LoVo (cell line): ENCODE data around the gene TRAF3.

Source experiments
- DNase-seq: peaks from one replicate; pipeline ENCODE4 v3.0.0-alpha.2; 2016; ENCODE audit warnings: low spot score

The TRAF3 gene

DNA sequence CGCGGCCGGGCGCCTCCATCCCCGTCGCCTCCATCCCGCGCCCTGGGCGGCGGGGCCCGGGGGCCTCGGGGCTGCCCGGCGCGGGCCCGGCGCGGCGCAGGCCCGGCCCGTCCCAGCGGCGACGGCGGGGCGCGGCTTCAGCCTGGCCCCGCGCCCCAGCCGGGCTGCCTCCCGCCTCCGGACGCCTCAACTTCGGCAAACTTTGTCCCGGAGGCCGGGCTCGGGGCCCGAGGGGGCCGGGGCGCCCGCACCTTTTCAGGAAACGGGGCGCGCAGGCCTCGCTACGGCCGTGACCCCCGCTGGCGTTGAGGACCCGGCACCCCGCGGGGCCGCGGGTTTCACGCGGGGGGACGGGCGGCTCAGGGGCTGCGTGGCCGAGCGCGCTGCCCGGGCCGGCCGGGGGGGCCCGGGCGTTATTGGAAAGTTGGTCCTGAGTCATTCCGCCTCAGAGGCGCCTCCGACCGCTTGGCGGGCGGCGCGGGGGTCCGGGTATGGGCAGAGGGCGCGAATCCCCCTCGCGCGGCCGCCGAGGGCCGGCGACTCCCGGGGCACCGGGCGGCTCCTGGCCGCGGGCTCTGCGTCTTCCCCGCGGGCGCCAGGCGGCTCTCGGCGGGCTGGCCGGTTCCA lies 575 bp downstream of the TRAF3 start:
- DNase-seq = no peak

- no peak for DNase-seq
Measured at GRCh38 chr14:102778338-102779083, 1.3 kb downstream of the TRAF3 start.

GRCh38 chr14:102779084-102779462 lies 1.8 kb downstream of the TRAF3 start:
- no peak for DNase-seq

- DNase-seq = no peak
Measured at GRCh38 chr14:102779574-102780315, 2.5 kb downstream of the TRAF3 start.

- DNase-seq = no peak
Measured at GRCh38 chr14:102781063-102781462, 3.8 kb downstream of the TRAF3 start.

- no peak for DNase-seq
Measured at GRCh38 chr14:102782974-102783373, 5.7 kb downstream of the TRAF3 start.

GRCh38 chr14:102784892-102785594 lies 7.8 kb downstream of the TRAF3 start:
- DNase-seq = no peak

GRCh38 chr14:102785595-102785963 lies 8.3 kb downstream of the TRAF3 start:
- DNase-seq = no peak

DNA sequence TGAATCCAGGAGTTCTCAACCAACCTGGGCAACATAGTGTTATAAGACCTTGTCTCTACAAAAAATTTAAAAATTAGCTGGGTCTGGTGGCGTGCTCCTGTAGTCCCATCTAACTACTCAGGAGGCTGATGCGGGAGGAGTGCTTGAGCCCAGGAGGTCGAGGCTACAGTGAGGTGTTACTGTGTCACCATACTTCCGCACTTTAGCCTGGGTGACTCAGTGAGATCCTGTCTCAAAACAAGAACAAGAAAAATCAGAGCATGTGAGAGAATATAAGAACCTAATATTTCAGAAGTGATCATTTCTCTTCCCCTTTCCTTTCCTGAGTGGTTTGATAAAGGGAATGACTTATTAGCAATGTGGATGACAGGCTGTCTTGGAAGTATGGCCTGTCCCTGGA lies 9.5 kb downstream of the TRAF3 start:
- no peak for DNase-seq

- no peak for DNase-seq
Measured at GRCh38 chr14:102789349-102789748, 12.1 kb downstream of the TRAF3 start.

- no peak for DNase-seq
Measured at GRCh38 chr14:102793531-102794328, 16.5 kb downstream of the TRAF3 start.

GRCh38 chr14:102795060-102795925 lies 18.0 kb downstream of the TRAF3 start:
- DNase-seq = no peak

DNA sequence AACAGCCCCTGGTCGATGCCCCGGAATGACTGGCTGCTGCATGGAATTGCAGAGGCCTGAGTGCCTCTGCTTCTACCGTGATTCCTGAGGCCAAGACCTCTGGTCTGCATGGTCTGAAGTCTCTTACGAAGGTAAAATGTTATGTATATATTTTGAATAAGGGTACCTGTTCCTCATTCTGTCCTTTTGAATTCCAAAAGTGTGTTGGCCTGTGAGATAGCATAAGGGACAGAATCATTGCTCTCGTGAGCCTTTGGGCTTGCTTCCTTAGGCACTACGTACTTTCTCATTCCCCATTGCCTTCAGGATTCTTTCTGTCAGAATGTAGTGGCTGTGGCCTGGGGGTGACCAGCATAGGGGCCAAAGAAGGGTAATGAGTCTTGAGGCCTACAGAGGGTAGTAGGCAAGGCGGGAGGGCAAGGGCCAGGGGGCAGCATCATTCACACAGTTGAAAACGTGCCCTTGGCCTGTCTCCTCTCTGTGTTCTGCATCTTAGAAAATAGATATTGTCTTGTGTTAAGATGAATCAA lies 19.5 kb downstream of the TRAF3 start:
- DNase-seq = no peak

GRCh38 chr14:102798926-102799325 lies 21.7 kb downstream of the TRAF3 start:
- DNase-seq = no peak

GRCh38 chr14:102799684-102800562 lies 22.7 kb downstream of the TRAF3 start:
- DNase-seq = peak; percentile 23

DNA sequence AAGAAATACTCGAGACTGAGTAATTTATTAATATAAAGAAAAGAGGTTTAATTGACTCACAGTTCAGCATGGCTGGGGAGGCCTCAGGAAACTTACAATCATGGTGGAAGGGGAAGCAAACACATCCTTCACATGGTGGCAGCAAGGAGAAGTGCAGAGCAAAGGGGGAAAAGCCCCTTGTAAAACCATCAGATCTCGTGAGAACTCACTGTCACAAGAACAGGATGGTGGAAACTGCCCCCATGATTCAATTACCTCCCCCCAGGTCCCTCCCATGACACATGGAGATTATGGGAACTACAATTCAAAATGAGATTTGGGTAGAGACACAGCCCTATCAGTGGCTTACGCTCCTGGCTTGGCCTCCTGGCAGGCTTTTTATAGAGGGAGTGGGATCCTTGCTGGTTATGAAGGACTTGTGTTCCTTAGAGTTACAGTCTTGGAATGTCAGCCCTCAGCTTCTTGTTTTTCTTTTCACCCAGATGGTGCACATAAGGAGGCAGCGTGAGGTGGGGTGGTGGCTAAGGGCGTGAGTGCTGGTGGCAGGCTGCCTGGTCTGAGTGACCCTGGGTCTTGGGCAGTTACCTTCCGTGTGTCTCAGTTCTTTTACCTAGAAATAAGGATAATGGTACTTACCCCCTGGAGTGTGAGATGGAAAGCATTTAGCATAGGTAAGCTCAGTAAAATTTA lies 25.7 kb downstream of the TRAF3 start:
- DNase-seq = no peak

DNA sequence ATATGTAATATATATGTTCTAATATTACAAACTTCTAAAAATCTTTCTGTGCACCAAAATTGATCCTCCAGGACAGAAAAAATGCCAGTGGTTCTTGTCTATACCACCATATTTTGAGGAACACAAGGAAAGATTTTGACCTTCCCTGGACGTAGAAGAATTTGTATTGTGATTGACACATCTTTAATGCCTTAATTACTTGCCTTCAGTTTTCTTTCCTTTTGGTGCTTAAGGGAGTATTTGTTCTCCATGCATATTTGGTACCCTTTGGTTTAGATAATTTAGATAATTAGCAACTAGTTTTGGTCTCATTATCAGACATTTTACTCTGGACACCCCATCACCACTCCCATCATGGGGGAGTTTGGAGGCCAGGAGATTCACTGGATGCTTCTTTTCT lies 27.6 kb downstream of the TRAF3 start:
- DNase-seq = no peak

DNA sequence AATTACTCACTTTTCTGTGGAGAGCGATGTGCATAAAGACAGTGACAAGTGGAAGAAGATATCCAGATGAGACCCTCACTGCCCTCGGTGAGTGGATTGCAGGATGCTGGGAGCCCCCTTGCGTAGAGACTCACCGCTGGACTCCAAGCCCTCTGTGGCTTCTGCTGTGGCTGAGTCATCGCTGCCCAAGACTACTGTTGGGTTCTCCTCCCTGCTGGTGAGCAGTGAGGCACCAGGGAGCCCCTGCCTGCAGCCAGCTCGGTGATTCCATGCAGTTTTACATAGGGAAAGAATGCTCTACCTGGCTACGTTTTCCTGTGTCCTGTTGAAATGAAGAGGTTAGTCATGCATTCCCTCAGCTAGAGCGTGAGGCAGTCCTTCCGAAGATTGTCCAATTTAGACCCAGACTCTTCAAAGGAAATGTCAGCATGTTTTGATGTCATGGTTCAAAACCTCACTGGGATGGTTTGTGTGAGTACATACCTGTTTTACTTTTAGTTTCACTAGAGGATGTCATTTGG lies 28.2 kb downstream of the TRAF3 start:
- DNase-seq = no peak

GRCh38 chr14:102805941-102806340 lies 28.7 kb downstream of the TRAF3 start:
- DNase-seq = no peak
